H1 (cell line): ENCODE data around the gene APOL5. TPM values are rescaled to one million over a fixed set of nuclear protein-coding genes. Genes with fewer than 3 reads are reported as not detected.

Experiments used
- CTCF ChIA-PET: fragments of 300-600 bp; sonication (Branson Sonifier 250); formaldehyde crosslinking; loops from one replicate; lab custom pipeline; 2021; ENCODE audit not compliant: partially characterized antibody; lab: Charles Lee
- POLR2A ChIA-PET: fragments of 300-600 bp; sonication (Branson Sonifier 250); formaldehyde crosslinking; loops from one replicate; lab custom pipeline; 2021; ENCODE audit warnings: inconsistent platforms; ENCODE audit not compliant: partially characterized antibody; lab: Charles Lee
- DNase-seq, 2 experiments: peaks; one replicate each; pipeline versions ENCODE4 v3.0.0 to v3.0.0-alpha.2; 2010 to 2022; ENCODE audit warnings: low spot score in 2 of 2, low read depth in 1 of 2, mixed read lengths in 1 of 2
- FAIRE-seq: peaks from 2 replicates; lab custom pipeline; 2011; peaks lifted over from hg19 to GRCh38; lab: Jason Lieb, UNC
- H2AFZ ChIP-seq: 2 replicates; pipeline ENCODE4 v1.8.1; 2012; ENCODE audit warnings: low read length, inconsistent platforms
- H2AK5ac ChIP-seq: 2 replicates; pipeline ENCODE4 v1.6.1; 2013; ENCODE audit warnings: low read depth, low read length
- H2BK120ac ChIP-seq: replicated peaks from 2 replicates; pipeline ENCODE3; 2013; ENCODE audit warnings: low read depth, low read length, inconsistent platforms
- H2BK12ac ChIP-seq: 2 replicates; pipeline ENCODE4 v1.6.1; 2013; ENCODE audit warnings: low read depth, low read length
- H2BK15ac ChIP-seq: 2 replicates; pipeline ENCODE4 v1.6.1; 2013; ENCODE audit warnings: low read length
- H2BK20ac ChIP-seq: 2 replicates; pipeline ENCODE4 v1.6.1; 2013; ENCODE audit warnings: low read length
- H2BK5ac ChIP-seq: 2 replicates; pipeline ENCODE4 v1.6.1; 2013; ENCODE audit warnings: low read depth, low read length
- H3K14ac ChIP-seq: 2 replicates; pipeline ENCODE4 v1.6.1; 2013; ENCODE audit warnings: inconsistent platforms; ENCODE audit not compliant: insufficient read length
- H3K18ac ChIP-seq: 2 replicates; pipeline ENCODE4 v1.6.1; 2013; ENCODE audit warnings: low read length; ENCODE audit errors: extremely low read depth
- H3K23ac ChIP-seq: 2 replicates; pipeline ENCODE4 v1.6.1; 2013; ENCODE audit warnings: inconsistent platforms; ENCODE audit not compliant: insufficient read length
- H3K23me2 ChIP-seq: 2 replicates; pipeline ENCODE4 v1.6.1; 2013; ENCODE audit warnings: low read depth, low read length
- H3K27ac ChIP-seq: 2 replicates; pipeline ENCODE4 v1.6.1; 2011; ENCODE audit warnings: low read depth, low read length, inconsistent platforms
- H3K27me3 ChIP-seq, 4 experiments: replicated peaks in 1 of 4; 1 replicate in 1 of 4; 2 replicates in 3 of 4; pipeline versions ENCODE4 v1.6.1 to v1.8.1; 2011 to 2013; ENCODE audit warnings: low read length in 3 of 4, mild to moderate bottlenecking in 3 of 4, inconsistent platforms in 2 of 4, mixed read lengths in 2 of 4, moderate library complexity in 1 of 4; ENCODE audit not compliant: control insufficient read depth in 3 of 4, insufficient read depth in 3 of 4; ENCODE audit errors: extremely low read depth in 1 of 4
- H3K36me3 ChIP-seq, 4 experiments: 2 replicates each; pipeline versions ENCODE4 v1.6.1 to v1.8.1; 2011 to 2013; ENCODE audit warnings: mild to moderate bottlenecking in 4 of 4, low read length in 3 of 4, moderate library complexity in 2 of 4, control low read depth in 1 of 4, inconsistent platforms in 1 of 4; ENCODE audit not compliant: insufficient read depth in 4 of 4, control insufficient read depth in 2 of 4
- H3K4ac ChIP-seq: replicated peaks from 2 replicates; pipeline ENCODE3; 2013; ENCODE audit warnings: low read length, low read depth, mixed read lengths, inconsistent platforms; ENCODE audit not compliant: insufficient read length
- H3K4me1 ChIP-seq, 4 experiments: replicated peaks in 1 of 4; 1 replicate in 1 of 4; 2 replicates in 3 of 4; pipeline versions ENCODE4 v1.6.1 to v1.8.1; 2011 to 2013; ENCODE audit warnings: low read length in 3 of 4, inconsistent platforms in 2 of 4, mixed read lengths in 1 of 4; ENCODE audit not compliant: insufficient read depth in 4 of 4, control insufficient read depth in 3 of 4
- H3K4me2 ChIP-seq, 2 experiments: 2 replicates each; pipeline versions ENCODE4 v1.6.1 to v1.8.1; 2011 to 2013; ENCODE audit warnings: low read depth in 2 of 2, low read length in 2 of 2, control low read depth in 1 of 2, inconsistent platforms in 1 of 2, mild to moderate bottlenecking in 1 of 2; ENCODE audit not compliant: insufficient read depth in 1 of 2
- H3K4me3 ChIP-seq, 4 experiments: fragments of 200-600, 300-600 bp in 1 of 4; sonication (generic), shearing (Covaris generic), sonication (Bioruptor Twin) in 1 of 4; 2 replicates each; pipeline versions ENCODE4 v1.5.1 to v1.8.1; 2011 to 2016; ENCODE audit warnings: low read length in 4 of 4, low read depth in 3 of 4, control low read depth in 2 of 4, inconsistent platforms in 2 of 4, mild to moderate bottlenecking in 2 of 4, mixed read lengths in 1 of 4, moderate library complexity in 1 of 4; ENCODE audit not compliant: insufficient read depth in 2 of 4; ENCODE audit errors: extremely low read depth in 1 of 4
- H3K56ac ChIP-seq: replicated peaks from 2 replicates; pipeline ENCODE3; 2013; ENCODE audit warnings: low read depth, mild to moderate bottlenecking, mixed read lengths, low read length, inconsistent platforms; ENCODE audit not compliant: insufficient read length
- H3K79me1 ChIP-seq: 2 replicates; pipeline ENCODE4 v1.6.1; 2013; ENCODE audit warnings: low read depth, low read length, control low read depth
- H3K79me2 ChIP-seq, 2 experiments: 2 replicates each; pipeline versions ENCODE4 v1.6.1 to v1.8.1; 2012 to 2013; ENCODE audit warnings: low read length in 2 of 2, mild to moderate bottlenecking in 2 of 2, inconsistent platforms in 1 of 2; ENCODE audit not compliant: insufficient read depth in 2 of 2, control insufficient read depth in 1 of 2
- H3K9ac ChIP-seq, 4 experiments: replicated peaks in 1 of 4; 1 replicate in 1 of 4; 2 replicates in 3 of 4; pipeline versions ENCODE4 v1.6.1 to v1.8.1; 2011 to 2013; ENCODE audit warnings: low read depth in 3 of 4, low read length in 3 of 4, control low read depth in 2 of 4, mild to moderate bottlenecking in 2 of 4, moderate library complexity in 2 of 4, inconsistent platforms in 1 of 4; ENCODE audit errors: extremely low read depth in 1 of 4
- H3K9me3 ChIP-seq, 2 experiments: 2 replicates each; pipeline versions ENCODE4 v1.6.1 to v1.8.1; 2012 to 2013; ENCODE audit warnings: mild to moderate bottlenecking in 2 of 2, moderate library complexity in 2 of 2, control low read depth in 1 of 2, inconsistent platforms in 1 of 2, low read depth in 1 of 2, low read length in 1 of 2, mixed read lengths in 1 of 2; ENCODE audit not compliant: insufficient read depth in 2 of 2
- H4K20me1 ChIP-seq, 2 experiments: replicated peaks in 1 of 2; 2 replicates each; pipeline versions ENCODE3 to v1.8.1; 2011 to 2013; ENCODE audit warnings: inconsistent platforms in 2 of 2, low read length in 2 of 2, mild to moderate bottlenecking in 1 of 2; ENCODE audit not compliant: insufficient read depth in 2 of 2, control insufficient read depth in 1 of 2
- H4K5ac ChIP-seq: 2 replicates; pipeline ENCODE4 v1.6.1; 2013; ENCODE audit warnings: low read length, low read depth, mixed read lengths, inconsistent platforms; ENCODE audit not compliant: insufficient read length
- H4K8ac ChIP-seq: 2 replicates; pipeline ENCODE4 v1.8.0; 2013; ENCODE audit warnings: mild to moderate bottlenecking, moderate library complexity, low read length, inconsistent platforms; ENCODE audit not compliant: insufficient read depth; ENCODE audit errors: extremely low read depth
- H4K91ac ChIP-seq: replicated peaks from 2 replicates; pipeline ENCODE3; 2013; ENCODE audit warnings: low read length, mixed read lengths, inconsistent platforms; ENCODE audit not compliant: insufficient read length
- E2F6 ChIP-seq: IDR thresholded peaks from 2 replicates; pipeline ENCODE4 v1.6.1; 2012; ENCODE audit warnings: inconsistent platforms
- NRF1 ChIP-seq: IDR thresholded peaks from 2 replicates; pipeline ENCODE4 v1.6.1; 2011; ENCODE audit warnings: mild to moderate bottlenecking, low read depth, low read length, improper control_type of control experiment
- SIRT6 ChIP-seq: IDR thresholded peaks from one replicate; pipeline ENCODE4 v1.7.1; 2012; ENCODE audit warnings: low read length, inconsistent platforms
- SIX5 ChIP-seq: IDR thresholded peaks from 2 replicates; pipeline ENCODE4 v1.6.1; 2011; ENCODE audit warnings: mild to moderate bottlenecking, low read depth, low read length
- SUZ12 ChIP-seq: fragments of 200-600 bp; sonication (generic); IDR thresholded peaks from 2 replicates; pipeline ENCODE4 v1.6.1; 2012; ENCODE audit warnings: mild to moderate bottlenecking, inconsistent platforms, low read length, moderate library complexity, mixed read lengths
- WGBS, 2 experiments: shearing (Covaris generic) in 1 of 2; methylation state at CpG; one replicate each; pipeline versions ENCODE4 v1.1.6 to v1.1.7; 2013 to 2015; ENCODE audit warnings: low lambda C conversion rate in 2 of 2, mixed read lengths in 2 of 2, inconsistent platforms in 1 of 2, low coverage in 1 of 2, missing lambda C conversion rate in 1 of 2; ENCODE audit not compliant: insufficient replicate concordance in 2 of 2, insufficient coverage in 1 of 2, insufficient read length in 1 of 2; ENCODE audit errors: extremely low coverage in 1 of 2, missing lambda C conversion rate in 1 of 2; 5-methylcytosine and 5-hydroxymethylcytosine counted together
- polyA plus RNA-seq, 7 experiments: library from polyadenylated mRNA; depleted of rRNA in 3 of 7; stranded (reverse) in 5 of 7; unstranded in 2 of 7; fragments of >200 nt in 5 of 7; fragments of 200-250 nt in 2 of 7; gene quantifications; 1 replicate in 5 of 7; 2 replicates in 1 of 7; 4 replicates in 1 of 7; pipeline versions ENCODE4 v1.2.1 to v1.2.3, GENCODE V29; 2011 to 2013; ENCODE audit warnings: missing spikeins in 2 of 7, mixed read lengths in 2 of 7
- total RNA-seq: library from RNA; stranded (reverse); fragmentation: NEBNext Ultra II Directional; extraction: Animal tissue kit (Norgen Biotek cat#: 25700); gene quantifications from 2 replicates; pipeline ENCODE4 v1.2.1, GENCODE V29; 2021

APOL5 gene
- total and polyA plus RNA-seq, 2 of the 8 experiments (the other 6 are each of a cell fraction or from before 2014, with no cell fraction given): not detected

- H3K4ac ChIP-seq: no peak overlapping the region
- ChIA-PET CTCF (interaction anchor here (0.8 to 1.4 kb wide), 3 partner anchors 18 to 403 kb away, joined by 3 to 4 read pairs (median 4); no protein-coding TSS in a partner anchor), POLR2A (no interaction called here)
- no peak overlapping the region for H2BK20ac ChIP-seq
- no peak overlapping the region for H2AFZ ChIP-seq
- no peaks in the 10 kb centered on the region for H3K79me1 ChIP-seq
- H4K8ac ChIP-seq: no peak overlapping the region
- H2AK5ac ChIP-seq: no peak overlapping the region
- H3K27ac ChIP-seq: no peak overlapping the region
- H3K14ac ChIP-seq: no peak overlapping the region
- no peaks in the 10 kb centered on the region; a peak in 1 of 4 replicates for H3K9me3 ChIP-seq
- no peak overlapping the region for H2BK120ac ChIP-seq
- no peak overlapping the region for H3K4me3 ChIP-seq
- H3K36me3 ChIP-seq: no peaks in the 10 kb centered on the region
- H4K91ac ChIP-seq: no peak overlapping the region
- H4K5ac ChIP-seq: no peak overlapping the region
- H3K4me2 ChIP-seq: no peak overlapping the region
- no peak overlapping the region for H3K56ac ChIP-seq
- no peak for TF ChIP-seq SUZ12
- TF ChIP-seq NRF1: no peak
- no peak for TF ChIP-seq SIX5
- no peak for TF ChIP-seq SIRT6
- TF ChIP-seq E2F6: no peak
- H2BK12ac ChIP-seq: no peak overlapping the region
- FAIRE-seq (no peak), DNase-seq (no peak)
- no peaks in the 10 kb centered on the region for H3K27me3 ChIP-seq
- no peaks in the 10 kb centered on the region for H3K23me2 ChIP-seq
- no peaks in the 10 kb centered on the region for H3K4me1 ChIP-seq
- no peak overlapping the region for H3K9ac ChIP-seq
- no peaks in the 10 kb centered on the region for H3K79me2 ChIP-seq
- H2BK15ac ChIP-seq: no peak overlapping the region
- 82% methylated on average over 4 of the region's 4 CpGs; no CpG with 5 or more reads in 1 of the 2 experiments for WGBS, 2 experiments
- no peak overlapping the region for H2BK5ac ChIP-seq
- no peak overlapping the region for H3K18ac ChIP-seq
- no peaks in the 10 kb centered on the region for H4K20me1 ChIP-seq
- no peak overlapping the region for H3K23ac ChIP-seq
Observed at GRCh38 chr22:35721960-35722359, 4.3 kb downstream of the APOL5 start.
